ENCODE data around the gene NEK8. TPM values are rescaled to one million over a fixed set of nuclear protein-coding genes. Genes with fewer than 3 reads are reported as not detected.

NEK8 gene
- total and polyA plus RNA-seq, 9 of the 15 experiments (the other 6 are each of a cell fraction or from before 2014, with no cell fraction given): 0.98 to 16.6 (median 4.6) TPM

DNA sequence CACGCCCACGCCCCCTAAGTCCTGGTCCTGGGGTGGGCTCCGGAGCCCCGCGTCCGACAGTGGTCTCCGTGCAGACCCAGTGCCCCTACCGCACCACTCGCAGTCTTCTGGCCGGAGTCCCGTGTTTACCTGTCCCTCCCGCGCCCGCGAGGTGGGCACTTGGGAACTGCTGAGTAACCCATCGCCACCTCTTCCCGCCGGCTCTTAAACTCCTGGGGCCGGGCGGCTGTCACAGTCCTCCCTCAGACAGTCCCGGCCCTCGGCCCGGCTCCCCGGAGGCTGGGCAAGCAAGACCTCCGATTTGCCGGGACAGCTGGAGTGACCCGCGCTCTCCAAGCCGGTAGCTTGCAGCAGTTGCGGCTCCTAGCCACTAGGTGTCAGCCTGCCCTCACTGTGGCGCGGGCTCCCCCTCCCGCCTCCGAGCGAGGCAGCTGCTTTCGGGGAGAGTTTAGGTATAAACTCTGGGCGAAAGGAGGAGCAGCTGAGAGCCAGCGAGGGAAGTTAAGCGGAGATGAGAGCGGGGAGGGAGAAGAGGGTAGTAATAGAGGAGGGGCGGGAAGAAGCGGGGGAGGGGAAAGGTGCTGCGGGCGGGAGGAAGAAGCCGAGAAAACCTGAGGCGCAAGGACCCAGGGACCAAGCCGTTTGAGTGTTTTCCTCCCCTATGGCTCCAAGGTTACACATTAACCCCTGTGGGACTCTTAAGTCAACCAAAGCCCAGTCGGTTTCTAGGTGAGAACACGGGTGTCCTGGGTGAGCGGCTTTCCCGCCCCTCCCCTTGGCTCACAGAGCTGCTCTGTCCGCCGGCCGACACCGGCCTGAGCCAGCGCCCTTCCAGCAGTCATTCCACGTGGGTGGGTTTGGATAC, 1.7 kb upstream of the NEK8 start (continued):
- peak; percentile 89 for TF ChIP-seq FIP1L1 (IDR thresholded peaks at IDR 0.05; ENCODE audit: low read depth, low read length, poor library complexity, severe bottlenecking)
- TF ChIP-seq ZNF57 (CRISPR knock-in tag; IDR thresholded peaks at IDR 0.05): 0 out of 2 replicates have a peak, but pooled peaks have one; percentile 21
- no peak for TF ChIP-seq ZNF551 (CRISPR knock-in tag; IDR thresholded peaks at IDR 0.05)
- no peak for TF ChIP-seq FOXK1 (CRISPR knock-in tag; IDR thresholded peaks at IDR 0.05; ENCODE audit: borderline replicate concordance)
- no peak for TF ChIP-seq DIDO1 (tag; IDR thresholded peaks at IDR 0.05; ENCODE audit: low read depth)
- no peak for TF ChIP-seq SMARCB1 (IDR thresholded peaks at IDR 0.05; ENCODE audit: insufficient read length, low read depth)
- peak; percentile 52 for TF ChIP-seq ZBED1 (IDR thresholded peaks at IDR 0.05)
- no peak for TF ChIP-seq CAMTA2 (CRISPR knock-in tag; conservative IDR thresholded peaks at IDR 0.05)
- 0 out of 2 replicates have a peak, but pooled peaks have one; percentile 73 for TF ChIP-seq NR1H2 (CRISPR knock-in tag; IDR thresholded peaks at IDR 0.05)
- peak; percentile 73 for TF ChIP-seq LEF1 (IDR thresholded peaks at IDR 0.05)
- peak; percentile 21; the same call in 1 of the 2 replicates for TF ChIP-seq CXXC5 (CRISPR knock-in tag; IDR thresholded peaks at IDR 0.05)
- TF ChIP-seq, protein P1, sequence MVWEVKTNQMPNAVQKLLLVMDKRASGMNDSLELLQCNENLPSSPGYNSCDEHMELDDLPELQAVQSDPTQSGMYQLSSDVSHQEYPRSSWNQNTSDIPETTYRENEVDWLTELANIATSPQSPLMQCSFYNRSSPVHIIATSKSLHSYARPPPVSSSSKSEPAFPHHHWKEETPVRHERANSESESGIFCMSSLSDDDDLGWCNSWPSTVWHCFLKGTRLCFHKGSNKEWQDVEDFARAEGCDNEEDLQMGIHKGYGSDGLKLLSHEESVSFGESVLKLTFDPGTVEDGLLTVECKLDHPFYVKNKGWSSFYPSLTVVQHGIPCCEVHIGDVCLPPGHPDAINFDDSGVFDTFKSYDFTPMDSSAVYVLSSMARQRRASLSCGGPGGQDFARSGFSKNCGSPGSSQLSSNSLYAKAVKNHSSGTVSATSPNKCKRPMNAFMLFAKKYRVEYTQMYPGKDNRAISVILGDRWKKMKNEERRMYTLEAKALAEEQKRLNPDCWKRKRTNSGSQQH (CRISPR knock-in tag; IDR thresholded peaks at IDR 0.05): 0 out of 2 replicates have a peak, but pooled peaks have one; percentile 30
- TF ChIP-seq, protein P2, sequence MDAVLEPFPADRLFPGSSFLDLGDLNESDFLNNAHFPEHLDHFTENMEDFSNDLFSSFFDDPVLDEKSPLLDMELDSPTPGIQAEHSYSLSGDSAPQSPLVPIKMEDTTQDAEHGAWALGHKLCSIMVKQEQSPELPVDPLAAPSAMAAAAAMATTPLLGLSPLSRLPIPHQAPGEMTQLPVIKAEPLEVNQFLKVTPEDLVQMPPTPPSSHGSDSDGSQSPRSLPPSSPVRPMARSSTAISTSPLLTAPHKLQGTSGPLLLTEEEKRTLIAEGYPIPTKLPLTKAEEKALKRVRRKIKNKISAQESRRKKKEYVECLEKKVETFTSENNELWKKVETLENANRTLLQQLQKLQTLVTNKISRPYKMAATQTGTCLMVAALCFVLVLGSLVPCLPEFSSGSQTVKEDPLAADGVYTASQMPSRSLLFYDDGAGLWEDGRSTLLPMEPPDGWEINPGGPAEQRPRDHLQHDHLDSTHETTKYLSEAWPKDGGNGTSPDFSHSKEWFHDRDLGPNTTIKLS (IDR thresholded peaks at IDR 0.05; ENCODE audit: borderline replicate concordance, low read depth): peak; percentile 17; the same call in 1 of the 2 replicates
- TF ChIP-seq BCL6 (CRISPR knock-in tag; IDR thresholded peaks at IDR 0.05): no peak
- peak; percentile 43; the same call in 1 of the 2 replicates for TF ChIP-seq CHD2 (IDR thresholded peaks at IDR 0.05; ENCODE audit: low read depth, low read length)
- TF ChIP-seq ZNF274 (IDR thresholded peaks at IDR 0.05; ENCODE audit: borderline replicate concordance, low read depth, low read length): no peak
- TF ChIP-seq RBM39 (optimal IDR thresholded peaks at IDR 0.05; ENCODE audit: low read depth, low read length): no peak
- TF ChIP-seq, protein P3, sequence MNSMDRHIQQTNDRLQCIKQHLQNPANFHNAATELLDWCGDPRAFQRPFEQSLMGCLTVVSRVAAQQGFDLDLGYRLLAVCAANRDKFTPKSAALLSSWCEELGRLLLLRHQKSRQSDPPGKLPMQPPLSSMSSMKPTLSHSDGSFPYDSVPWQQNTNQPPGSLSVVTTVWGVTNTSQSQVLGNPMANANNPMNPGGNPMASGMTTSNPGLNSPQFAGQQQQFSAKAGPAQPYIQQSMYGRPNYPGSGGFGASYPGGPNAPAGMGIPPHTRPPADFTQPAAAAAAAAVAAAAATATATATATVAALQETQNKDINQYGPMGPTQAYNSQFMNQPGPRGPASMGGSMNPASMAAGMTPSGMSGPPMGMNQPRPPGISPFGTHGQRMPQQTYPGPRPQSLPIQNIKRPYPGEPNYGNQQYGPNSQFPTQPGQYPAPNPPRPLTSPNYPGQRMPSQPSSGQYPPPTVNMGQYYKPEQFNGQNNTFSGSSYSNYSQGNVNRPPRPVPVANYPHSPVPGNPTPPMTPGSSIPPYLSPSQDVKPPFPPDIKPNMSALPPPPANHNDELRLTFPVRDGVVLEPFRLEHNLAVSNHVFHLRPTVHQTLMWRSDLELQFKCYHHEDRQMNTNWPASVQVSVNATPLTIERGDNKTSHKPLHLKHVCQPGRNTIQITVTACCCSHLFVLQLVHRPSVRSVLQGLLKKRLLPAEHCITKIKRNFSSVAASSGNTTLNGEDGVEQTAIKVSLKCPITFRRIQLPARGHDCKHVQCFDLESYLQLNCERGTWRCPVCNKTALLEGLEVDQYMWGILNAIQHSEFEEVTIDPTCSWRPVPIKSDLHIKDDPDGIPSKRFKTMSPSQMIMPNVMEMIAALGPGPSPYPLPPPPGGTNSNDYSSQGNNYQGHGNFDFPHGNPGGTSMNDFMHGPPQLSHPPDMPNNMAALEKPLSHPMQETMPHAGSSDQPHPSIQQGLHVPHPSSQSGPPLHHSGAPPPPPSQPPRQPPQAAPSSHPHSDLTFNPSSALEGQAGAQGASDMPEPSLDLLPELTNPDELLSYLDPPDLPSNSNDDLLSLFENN (IDR thresholded peaks at IDR 0.05; ENCODE audit: low read depth in 2 of 2, low read length in 2 of 2): peak in 1 of 2 experiments; percentile 18; a peak in 1 of 4 replicates
- no peak for TF ChIP-seq MYBL2 (IDR thresholded peaks at IDR 0.05; ENCODE audit: low read depth)
- TF ChIP-seq MYBL2 (CRISPR knock-in tag; IDR thresholded peaks at IDR 0.05; ENCODE audit: borderline replicate concordance): no peak
- TF ChIP-seq MXI1 (IDR thresholded peaks at IDR 0.05; ENCODE audit: low read depth, low read length): peak; percentile 68
- TF ChIP-seq POLR2AphosphoS5 (IDR thresholded peaks at IDR 0.05; ENCODE audit: control insufficient read depth, insufficient read depth, low read depth, low read length): peak; percentile 42

Measured in K562 (cell line).